ENCODE measurements around the gene BTBD19. TPM values are rescaled to one million over a fixed set of nuclear protein-coding genes. Genes with fewer than 3 reads are reported as not detected.

BTBD19 gene
- total RNA-seq, 1 donor from 2014 or later, result 26.7 TPM

- Mint-ChIP-seq H3K9me3 (ENCODE audit: low read depth) (no peaks in the 10 kb centered on the region), H3K27ac (peak overlapping the region; percentile 90), H3K4me3 (ENCODE audit: low read depth) (peak overlapping the region; percentile 14), H3K27me3 (no peaks in the 10 kb centered on the region), H3K4me1 (ENCODE audit: low read depth) (peaks cover 22% of the 10 kb centered on the region), H3K36me3 (ENCODE audit: insufficient read depth) (peaks cover 28% of the 10 kb centered on the region)
- DNase-seq (ENCODE audit: low spot score, unreplicated experiment), result no peak
- TF ChIP-seq CTCF (IDR thresholded peaks at IDR 0.05; ENCODE audit: unreplicated experiment), result no peak
These were observed 29.4 kb upstream of the BTBD19 start for GRCh38 chr1:44778705-44779576.

- peaks cover 25% of the 10 kb centered on the region for H3K4me1 Mint-ChIP-seq (ENCODE audit: low read depth)
- peaks cover 28% of the 10 kb centered on the region for H3K36me3 Mint-ChIP-seq (ENCODE audit: insufficient read depth)
- H3K27ac Mint-ChIP-seq, result peak overlapping the region; percentile 62
- no peak overlapping the region for H3K4me3 Mint-ChIP-seq (ENCODE audit: low read depth)
- DNase-seq (ENCODE audit: low spot score, unreplicated experiment), result no peak
- no peaks in the 10 kb centered on the region for H3K27me3 Mint-ChIP-seq
- TF ChIP-seq CTCF (IDR thresholded peaks at IDR 0.05; ENCODE audit: unreplicated experiment), result no peak
- H3K9me3 Mint-ChIP-seq (ENCODE audit: low read depth), result no peaks in the 10 kb centered on the region
These were observed 27.7 kb upstream of the BTBD19 start for GRCh38 chr1:44780583-44781121.

GRCh38 chr1:44783697-44784093 lies 24.6 kb upstream of the BTBD19 start:
- Mint-ChIP-seq H3K27ac (peak overlapping the region; percentile 80), H3K4me1 (ENCODE audit: low read depth) (peaks cover 16% of the 10 kb centered on the region), H3K36me3 (ENCODE audit: insufficient read depth) (peaks cover 14% of the 10 kb centered on the region), H3K9me3 (ENCODE audit: low read depth) (no peaks in the 10 kb centered on the region), H3K27me3 (peaks cover 4% of the 10 kb centered on the region), H3K4me3 (ENCODE audit: low read depth) (peak overlapping the region; percentile 70)
- no peak for TF ChIP-seq CTCF (IDR thresholded peaks at IDR 0.05; ENCODE audit: unreplicated experiment)
- no peak for DNase-seq (ENCODE audit: low spot score, unreplicated experiment)

GRCh38 chr1:44784094-44785028 lies 24.0 kb upstream of the BTBD19 start:
- peak overlapping the region; percentile 70 for H3K4me3 Mint-ChIP-seq (ENCODE audit: low read depth)
- peak; percentile 21 for TF ChIP-seq CTCF (IDR thresholded peaks at IDR 0.05; ENCODE audit: unreplicated experiment)
- peaks cover 10% of the 10 kb centered on the region for H3K36me3 Mint-ChIP-seq (ENCODE audit: insufficient read depth)
- H3K27ac Mint-ChIP-seq, result peak overlapping the region; percentile 80
- no peaks in the 10 kb centered on the region for H3K9me3 Mint-ChIP-seq (ENCODE audit: low read depth)
- H3K4me1 Mint-ChIP-seq (ENCODE audit: low read depth), result peaks cover 16% of the 10 kb centered on the region
- H3K27me3 Mint-ChIP-seq, result peaks cover 4% of the 10 kb centered on the region
- DNase-seq (ENCODE audit: low spot score, unreplicated experiment), result peak; percentile 36

GRCh38 chr1:44785029-44785380 lies 23.3 kb upstream of the BTBD19 start:
- peaks cover 10% of the 10 kb centered on the region for H3K36me3 Mint-ChIP-seq (ENCODE audit: insufficient read depth)
- peaks cover 4% of the 10 kb centered on the region for H3K27me3 Mint-ChIP-seq
- DNase-seq (ENCODE audit: low spot score, unreplicated experiment), result no peak
- TF ChIP-seq CTCF (IDR thresholded peaks at IDR 0.05; ENCODE audit: unreplicated experiment), result no peak
- H3K4me1 Mint-ChIP-seq (ENCODE audit: low read depth), result peaks cover 16% of the 10 kb centered on the region
- H3K9me3 Mint-ChIP-seq (ENCODE audit: low read depth), result no peaks in the 10 kb centered on the region
- peak overlapping the region; percentile 63 for H3K4me3 Mint-ChIP-seq (ENCODE audit: low read depth)
- peak overlapping the region; percentile 45 for H3K27ac Mint-ChIP-seq

Measured in progenitor cell of endocrine pancreas (in vitro differentiated cells).